Chondrocyte (in vitro differentiated cells): ENCODE measurements around the gene QSOX2. TPM values are rescaled to one million over a fixed set of nuclear protein-coding genes. Genes with fewer than 3 reads are reported as not detected.

Source experiments
- DNase-seq: peaks from one replicate; pipeline ENCODE4 v3.0.0; 2021; ENCODE audit warnings: mixed read lengths, low spot score
- H3K27ac Mint-ChIP-seq: one replicate; pipeline ENCODE4 v1.8.0; 2021; ENCODE audit warnings: mild to moderate bottlenecking, moderate library complexity, mixed read lengths; ENCODE audit not compliant: unreplicated experiment
- H3K27me3 Mint-ChIP-seq: 2 replicates; pipeline ENCODE4 v1.8.0; 2021; ENCODE audit warnings: low read depth, mixed read lengths
- H3K36me3 Mint-ChIP-seq: 2 replicates; pipeline ENCODE4 v1.8.0; 2021; ENCODE audit warnings: low read depth, mixed read lengths
- H3K4me1 Mint-ChIP-seq: 2 replicates; pipeline ENCODE4 v1.8.0; 2021; ENCODE audit warnings: low read depth, mild to moderate bottlenecking, mixed read lengths
- H3K4me3 Mint-ChIP-seq: one replicate; pipeline ENCODE4 v1.8.0; 2021; ENCODE audit warnings: mild to moderate bottlenecking, moderate library complexity, mixed read lengths; ENCODE audit not compliant: unreplicated experiment
- H3K9me3 Mint-ChIP-seq: 2 replicates; pipeline ENCODE4 v1.8.0; 2021; ENCODE audit warnings: low read depth, mixed read lengths
- CTCF ChIP-seq: fragments of 200-600 bp; sonication (generic); IDR thresholded peaks from 2 replicates; pipeline ENCODE4 v1.5.0; 2021; ENCODE audit warnings: antibody characterized with exemption, mild to moderate bottlenecking, moderate library complexity
- total RNA-seq: library from RNA; stranded (reverse); gene quantifications from 3 replicates; pipeline ENCODE4 v1.2.1, GENCODE V29; 2021

QSOX2 gene
- total RNA-seq, 1 donor from 2014 or later, result 14.3 TPM

GRCh38 chr9:136231478-136232297 is 13.9 kb downstream of the QSOX2 start:
- no peak overlapping the region for H3K27ac Mint-ChIP-seq
- no peaks in the 10 kb centered on the region for H3K36me3 Mint-ChIP-seq
- H3K4me3 Mint-ChIP-seq, result no peak overlapping the region

GRCh38 chr9:136230773-136231172 is 14.8 kb downstream of the QSOX2 start:
- no peaks in the 10 kb centered on the region for H3K9me3 Mint-ChIP-seq
- no peaks in the 10 kb centered on the region for H3K27me3 Mint-ChIP-seq
- no peak for DNase-seq
- peaks cover 10% of the 10 kb centered on the region for H3K4me1 Mint-ChIP-seq
- H3K4me3 Mint-ChIP-seq, result no peak overlapping the region
- H3K27ac Mint-ChIP-seq, result no peak overlapping the region
- H3K36me3 Mint-ChIP-seq, result no peaks in the 10 kb centered on the region
- TF ChIP-seq CTCF, result no peak

More at GRCh38 chr9:136231478-136232297, 13.9 kb downstream of the QSOX2 start:
- peaks cover 10% of the 10 kb centered on the region for H3K4me1 Mint-ChIP-seq
- no peak for DNase-seq
- TF ChIP-seq CTCF, result no peak
- H3K9me3 Mint-ChIP-seq, result no peaks in the 10 kb centered on the region
- no peaks in the 10 kb centered on the region for H3K27me3 Mint-ChIP-seq

- H3K27me3 Mint-ChIP-seq, result no peaks in the 10 kb centered on the region
- no peak for TF ChIP-seq CTCF
- no peaks in the 10 kb centered on the region for H3K9me3 Mint-ChIP-seq
- no peak overlapping the region for H3K27ac Mint-ChIP-seq
- no peak overlapping the region for H3K4me3 Mint-ChIP-seq
- H3K36me3 Mint-ChIP-seq, result no peaks in the 10 kb centered on the region
- H3K4me1 Mint-ChIP-seq, result peaks cover 10% of the 10 kb centered on the region
- no peak for DNase-seq
These were observed 15.2 kb downstream of the QSOX2 start for GRCh38 chr9:136230365-136230764.

GRCh38 chr9:136229096-136230065 is 16.2 kb downstream of the QSOX2 start:
- Mint-ChIP-seq H3K4me3 (no peak overlapping the region), H3K36me3 (no peaks in the 10 kb centered on the region), H3K27ac (no peak overlapping the region), H3K27me3 (no peaks in the 10 kb centered on the region), H3K4me1 (peaks cover 10% of the 10 kb centered on the region), H3K9me3 (no peaks in the 10 kb centered on the region)
- no peak for TF ChIP-seq CTCF
- DNase-seq, result no peak
